Osteocyte (in vitro differentiated cells): ENCODE measurements around the gene ARHGAP5. TPM values are rescaled to one million over a fixed set of nuclear protein-coding genes. Genes with fewer than 3 reads are reported as not detected.

Experiments used
- DNase-seq: peaks from one replicate; pipeline ENCODE4 v3.0.0; 2021; ENCODE audit warnings: mixed read lengths; ENCODE audit not compliant: unreplicated experiment; ENCODE audit errors: extremely low spot score
- H3K27ac Mint-ChIP-seq: one replicate; pipeline ENCODE4 v1.8.0; 2021; ENCODE audit warnings: mild to moderate bottlenecking, mixed read lengths; ENCODE audit not compliant: unreplicated experiment
- H3K27me3 Mint-ChIP-seq: one replicate; pipeline ENCODE4 v1.8.0; 2021; ENCODE audit warnings: mixed read lengths; ENCODE audit not compliant: unreplicated experiment
- H3K36me3 Mint-ChIP-seq: one replicate; pipeline ENCODE4 v1.8.0; 2021; ENCODE audit warnings: mixed read lengths; ENCODE audit not compliant: unreplicated experiment
- H3K4me1 Mint-ChIP-seq: one replicate; pipeline ENCODE4 v1.8.0; 2021; ENCODE audit warnings: mixed read lengths; ENCODE audit not compliant: unreplicated experiment
- H3K4me3 Mint-ChIP-seq: one replicate; pipeline ENCODE4 v1.8.0; 2021; ENCODE audit warnings: mild to moderate bottlenecking, moderate library complexity, mixed read lengths; ENCODE audit not compliant: unreplicated experiment
- H3K9me3 Mint-ChIP-seq: one replicate; pipeline ENCODE4 v1.8.0; 2021; ENCODE audit warnings: mixed read lengths; ENCODE audit not compliant: unreplicated experiment
- CTCF ChIP-seq: fragments of 200-600 bp; sonication (generic); IDR thresholded peaks from 2 replicates; pipeline ENCODE4 v1.5.0; 2021; ENCODE audit warnings: antibody characterized with exemption, mild to moderate bottlenecking, moderate library complexity
- total RNA-seq: library from RNA; stranded (reverse); gene quantifications from 2 replicates; pipeline ENCODE4 v1.2.1, GENCODE V29; 2021

The ARHGAP5 gene
- total RNA-seq, 1 donor from 2014 or later: 87.1 TPM

- no peak for DNase-seq
- H3K36me3 Mint-ChIP-seq: peaks cover 44% of the 10 kb centered on the region
- no peak for TF ChIP-seq CTCF
- H3K27me3 Mint-ChIP-seq: no peaks in the 10 kb centered on the region
- H3K27ac Mint-ChIP-seq: no peak overlapping the region
- no peak overlapping the region for H3K4me3 Mint-ChIP-seq
- H3K9me3 Mint-ChIP-seq: peaks cover 18% of the 10 kb centered on the region
- peaks cover 3% of the 10 kb centered on the region for H3K4me1 Mint-ChIP-seq
Observed at GRCh38 chr14:32142754-32143437, 65.8 kb downstream of the ARHGAP5 start.

- Mint-ChIP-seq H3K4me1 (no peaks in the 10 kb centered on the region), H3K27me3 (no peaks in the 10 kb centered on the region), H3K27ac (no peak overlapping the region), H3K4me3 (no peak overlapping the region), H3K36me3 (peaks cover 42% of the 10 kb centered on the region), H3K9me3 (no peaks in the 10 kb centered on the region)
- no peak for TF ChIP-seq CTCF
- no peak for DNase-seq
Observed at GRCh38 chr14:32150392-32150791, 73.3 kb downstream of the ARHGAP5 start.

GRCh38 chr14:32166029-32166428 lies 88.9 kb downstream of the ARHGAP5 start:
- peaks cover 15% of the 10 kb centered on the region for H3K9me3 Mint-ChIP-seq
- no peak overlapping the region for H3K27ac Mint-ChIP-seq

GRCh38 chr14:32166924-32167323 lies 89.8 kb downstream of the ARHGAP5 start:
- Mint-ChIP-seq H3K27me3 (no peaks in the 10 kb centered on the region), H3K4me1 (no peaks in the 10 kb centered on the region), H3K9me3 (peaks cover 12% of the 10 kb centered on the region), H3K36me3 (no peaks in the 10 kb centered on the region), H3K4me3 (no peak overlapping the region), H3K27ac (no peak overlapping the region)
- no peak for TF ChIP-seq CTCF
- DNase-seq: no peak

More at GRCh38 chr14:32166029-32166428, 88.9 kb downstream of the ARHGAP5 start:
- H3K36me3 Mint-ChIP-seq: no peaks in the 10 kb centered on the region
- no peak overlapping the region for H3K4me3 Mint-ChIP-seq
- no peak for DNase-seq
- TF ChIP-seq CTCF: no peak
- no peaks in the 10 kb centered on the region for H3K27me3 Mint-ChIP-seq
- no peaks in the 10 kb centered on the region for H3K4me1 Mint-ChIP-seq

- TF ChIP-seq CTCF: no peak
- no peak overlapping the region for H3K27ac Mint-ChIP-seq
- H3K4me1 Mint-ChIP-seq: no peaks in the 10 kb centered on the region
- DNase-seq: no peak
- H3K36me3 Mint-ChIP-seq: no peaks in the 10 kb centered on the region
- peaks cover 6% of the 10 kb centered on the region for H3K9me3 Mint-ChIP-seq
- H3K4me3 Mint-ChIP-seq: no peak overlapping the region
- H3K27me3 Mint-ChIP-seq: no peaks in the 10 kb centered on the region
Observed at GRCh38 chr14:32167907-32168306, 90.8 kb downstream of the ARHGAP5 start.
